HepG2 (cell line): ENCODE measurements around the gene RB1. TPM values are rescaled to one million over a fixed set of nuclear protein-coding genes. Genes with fewer than 3 reads are reported as not detected.
A peak's percentile ranks its signal among the peaks of the same experiment; 100 is the strongest.

ENCODE experiments used
- CCDC6 ChIP-seq: sonication (generic); formaldehyde crosslinking; IDR thresholded peaks from 2 replicates; pipeline ENCODE4 v1.8.1; 2022; ENCODE audit warnings: mild to moderate bottlenecking, missing genetic modification reagents, moderate library complexity
- PHB2 ChIP-seq: fragments of 450-650 bp; IDR thresholded peaks from 2 replicates; pipeline ENCODE4 v1.6.1; 2018; ENCODE audit not compliant: partially characterized antibody
- PTBP1 ChIP-seq: fragments of 200-400 bp; formaldehyde crosslinking; IDR thresholded peaks from 2 replicates; pipeline ENCODE4 v1.6.1; 2018; ENCODE audit warnings: low read length, low read depth; ENCODE audit not compliant: poor library complexity, severe bottlenecking
- REPIN1 ChIP-seq: sonication (generic); formaldehyde crosslinking; IDR thresholded peaks from 2 replicates; pipeline ENCODE4 v1.8.0; 2022; ENCODE audit warnings: missing genetic modification reagents, low read depth, mild to moderate bottlenecking, borderline replicate concordance
- SAFB2 ChIP-seq: sonication (generic); formaldehyde crosslinking; IDR thresholded peaks from 2 replicates; pipeline ENCODE4 v1.5.1; 2020; ENCODE audit warnings: missing genetic modification reagents, low read depth, mild to moderate bottlenecking, borderline replicate concordance
- SIN3B ChIP-seq: fragments of 150-350 bp; IDR thresholded peaks from 2 replicates; pipeline ENCODE4 v1.6.1; 2014; ENCODE audit warnings: low read length
- SKI ChIP-seq: fragments of 450-650 bp; IDR thresholded peaks from one replicate; pipeline ENCODE4 v1.6.1; 2018; ENCODE audit warnings: mild to moderate bottlenecking; ENCODE audit not compliant: partially characterized antibody
- SP1 ChIP-seq, 2 experiments: fragments of 450-650 bp in 1 of 2; sonication (generic) in 1 of 2; formaldehyde crosslinking in 1 of 2; IDR thresholded peaks; 2 replicates each; pipeline versions ENCODE4 v1.4.0 to v1.6.1; 2016 to 2020; ENCODE audit warnings: missing genetic modification reagents in 1 of 2
- ZNF292 ChIP-seq: sonication (generic); formaldehyde crosslinking; IDR thresholded peaks from 2 replicates; pipeline ENCODE4 v1.8.1; 2022; ENCODE audit warnings: mild to moderate bottlenecking, low read depth, missing genetic modification reagents, borderline replicate concordance
- ZNF564 ChIP-seq: sonication (generic); formaldehyde crosslinking; IDR thresholded peaks from 2 replicates; pipeline ENCODE4 v1.8.1; 2023; ENCODE audit warnings: mild to moderate bottlenecking, missing genetic modification reagents
- ZNF772 ChIP-seq: sonication (generic); formaldehyde crosslinking; IDR thresholded peaks from 2 replicates; pipeline ENCODE4 v1.5.0; 2020; ENCODE audit warnings: mild to moderate bottlenecking, missing genetic modification reagents
- polyA plus RNA-seq, 8 experiments: library from polyadenylated mRNA; depleted of rRNA in 3 of 8; stranded (reverse) in 7 of 8; unstranded in 1 of 8; fragments of >200 nt; fragmentation: Illumina TruSeq in 4 of 8; extraction: Trizol in 4 of 8; gene quantifications; 2 replicates each; pipeline versions ENCODE4 v1.2.1 to v1.2.3, GENCODE V29; 2011 to 2016; ENCODE audit warnings: low read depth in 4 of 8, missing spikeins in 1 of 8, mixed read lengths in 1 of 8; ENCODE audit not compliant: insufficient read depth in 1 of 8
- total RNA-seq, 5 experiments: library from RNA; depleted of rRNA; stranded (reverse); fragments of >200 nt; fragmentation: Illumina TruSeq; extraction: Trizol; gene quantifications; 2 replicates each; pipeline ENCODE4 v1.2.3, GENCODE V29; 2016; ENCODE audit warnings: low read depth in 1 of 5
- TF ChIP-seq, protein P1 (sequence below): sonication (generic); formaldehyde crosslinking; IDR thresholded peaks from 2 replicates; pipeline ENCODE4 v1.5.1; 2020; ENCODE audit warnings: mild to moderate bottlenecking, missing genetic modification reagents
- TF ChIP-seq, protein P2 (sequence below): sonication (generic); formaldehyde crosslinking; IDR thresholded peaks from 2 replicates; pipeline ENCODE4 v1.4.0; 2020; ENCODE audit warnings: mild to moderate bottlenecking, missing genetic modification reagents
- TF ChIP-seq, protein P3 (sequence below), 2 experiments: sonication (generic) in 1 of 2; formaldehyde crosslinking in 1 of 2; IDR thresholded peaks; 2 replicates each; pipeline versions ENCODE4 v1.5.1 to v1.6.1; 2011 to 2020; ENCODE audit warnings: borderline replicate concordance in 1 of 2, low read depth in 1 of 2, low read length in 1 of 2, mild to moderate bottlenecking in 1 of 2, missing genetic modification reagents in 1 of 2, moderate library complexity in 1 of 2

RB1 gene
- total and polyA plus RNA-seq, 2 of the 13 experiments (the other 11 are each of a cell fraction or from before 2014, with no cell fraction given): 15.6 to 23.7 TPM

DNA sequence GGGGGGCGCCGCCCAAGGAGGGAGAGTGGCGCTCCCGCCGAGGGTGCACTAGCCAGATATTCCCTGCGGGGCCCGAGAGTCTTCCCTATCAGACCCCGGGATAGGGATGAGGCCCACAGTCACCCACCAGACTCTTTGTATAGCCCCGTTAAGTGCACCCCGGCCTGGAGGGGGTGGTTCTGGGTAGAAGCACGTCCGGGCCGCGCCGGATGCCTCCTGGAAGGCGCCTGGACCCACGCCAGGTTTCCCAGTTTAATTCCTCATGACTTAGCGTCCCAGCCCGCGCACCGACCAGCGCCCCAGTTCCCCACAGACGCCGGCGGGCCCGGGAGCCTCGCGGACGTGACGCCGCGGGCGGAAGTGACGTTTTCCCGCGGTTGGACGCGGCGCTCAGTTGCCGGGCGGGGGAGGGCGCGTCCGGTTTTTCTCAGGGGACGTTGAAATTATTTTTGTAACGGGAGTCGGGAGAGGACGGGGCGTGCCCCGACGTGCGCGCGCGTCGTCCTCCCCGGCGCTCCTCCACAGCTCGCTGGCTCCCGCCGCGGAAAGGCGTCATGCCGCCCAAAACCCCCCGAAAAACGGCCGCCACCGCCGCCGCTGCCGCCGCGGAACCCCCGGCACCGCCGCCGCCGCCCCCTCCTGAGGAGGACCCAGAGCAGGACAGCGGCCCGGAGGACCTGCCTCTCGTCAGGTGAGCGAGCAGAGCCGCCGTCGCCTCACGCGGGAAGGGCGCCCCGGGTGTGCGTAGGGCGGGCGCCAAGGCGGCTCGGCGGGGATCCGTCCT is at the start of gene RB1 (continued):
- TF ChIP-seq, protein P1, sequence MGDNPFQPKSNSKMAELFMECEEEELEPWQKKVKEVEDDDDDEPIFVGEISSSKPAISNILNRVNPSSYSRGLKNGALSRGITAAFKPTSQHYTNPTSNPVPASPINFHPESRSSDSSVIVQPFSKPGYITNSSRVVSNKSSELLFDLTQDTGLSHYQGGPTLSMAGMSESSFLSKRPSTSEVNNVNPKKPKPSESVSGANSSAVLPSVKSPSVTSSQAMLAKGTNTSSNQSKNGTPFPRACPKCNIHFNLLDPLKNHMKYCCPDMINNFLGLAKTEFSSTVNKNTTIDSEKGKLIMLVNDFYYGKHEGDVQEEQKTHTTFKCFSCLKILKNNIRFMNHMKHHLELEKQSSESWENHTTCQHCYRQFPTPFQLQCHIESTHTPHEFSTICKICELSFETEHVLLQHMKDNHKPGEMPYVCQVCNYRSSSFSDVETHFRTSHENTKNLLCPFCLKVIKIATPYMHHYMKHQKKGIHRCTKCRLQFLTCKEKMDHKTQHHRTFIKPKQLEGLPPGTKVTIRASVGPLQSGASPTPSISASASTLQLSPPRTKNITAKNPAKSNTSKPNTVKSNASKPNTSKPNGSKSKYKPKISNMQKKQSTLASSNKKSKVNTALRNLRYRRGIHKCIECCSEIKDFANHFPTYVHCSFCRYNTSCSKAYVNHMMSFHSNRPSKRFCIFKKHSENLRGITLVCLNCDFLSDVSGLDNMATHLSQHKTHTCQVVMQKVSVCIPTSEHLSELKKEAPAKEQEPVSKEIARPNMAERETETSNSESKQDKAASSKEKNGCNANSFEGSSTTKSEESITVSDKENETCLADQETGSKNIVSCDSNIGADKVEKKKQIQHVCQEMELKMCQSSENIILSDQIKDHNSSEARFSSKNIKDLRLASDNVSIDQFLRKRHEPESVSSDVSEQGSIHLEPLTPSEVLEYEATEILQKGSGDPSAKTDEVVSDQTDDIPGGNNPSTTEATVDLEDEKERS: no peak
- TF ChIP-seq SP1 (IDR thresholded peaks at IDR 0.05) (no peak), SP1 (CRISPR knock-in tag; IDR thresholded peaks at IDR 0.05) (0 out of 2 replicates have a peak, but pooled peaks have one; percentile 20), PHB2 (no peak), SKI (peak; percentile 53), ZNF772 (CRISPR knock-in tag) (peak; percentile 66), SAFB2 (no peak), REPIN1 (CRISPR knock-in tag) (peak; percentile 46; the same call in 1 of the 2 replicates), SIN3B (no peak), CCDC6 (CRISPR knock-in tag) (no peak), ZNF564 (CRISPR knock-in tag) (no peak; the same call in none of the 2 replicates), ZNF292 (CRISPR knock-in tag) (no peak), PTBP1 (no peak)
- TF ChIP-seq, protein P2, sequence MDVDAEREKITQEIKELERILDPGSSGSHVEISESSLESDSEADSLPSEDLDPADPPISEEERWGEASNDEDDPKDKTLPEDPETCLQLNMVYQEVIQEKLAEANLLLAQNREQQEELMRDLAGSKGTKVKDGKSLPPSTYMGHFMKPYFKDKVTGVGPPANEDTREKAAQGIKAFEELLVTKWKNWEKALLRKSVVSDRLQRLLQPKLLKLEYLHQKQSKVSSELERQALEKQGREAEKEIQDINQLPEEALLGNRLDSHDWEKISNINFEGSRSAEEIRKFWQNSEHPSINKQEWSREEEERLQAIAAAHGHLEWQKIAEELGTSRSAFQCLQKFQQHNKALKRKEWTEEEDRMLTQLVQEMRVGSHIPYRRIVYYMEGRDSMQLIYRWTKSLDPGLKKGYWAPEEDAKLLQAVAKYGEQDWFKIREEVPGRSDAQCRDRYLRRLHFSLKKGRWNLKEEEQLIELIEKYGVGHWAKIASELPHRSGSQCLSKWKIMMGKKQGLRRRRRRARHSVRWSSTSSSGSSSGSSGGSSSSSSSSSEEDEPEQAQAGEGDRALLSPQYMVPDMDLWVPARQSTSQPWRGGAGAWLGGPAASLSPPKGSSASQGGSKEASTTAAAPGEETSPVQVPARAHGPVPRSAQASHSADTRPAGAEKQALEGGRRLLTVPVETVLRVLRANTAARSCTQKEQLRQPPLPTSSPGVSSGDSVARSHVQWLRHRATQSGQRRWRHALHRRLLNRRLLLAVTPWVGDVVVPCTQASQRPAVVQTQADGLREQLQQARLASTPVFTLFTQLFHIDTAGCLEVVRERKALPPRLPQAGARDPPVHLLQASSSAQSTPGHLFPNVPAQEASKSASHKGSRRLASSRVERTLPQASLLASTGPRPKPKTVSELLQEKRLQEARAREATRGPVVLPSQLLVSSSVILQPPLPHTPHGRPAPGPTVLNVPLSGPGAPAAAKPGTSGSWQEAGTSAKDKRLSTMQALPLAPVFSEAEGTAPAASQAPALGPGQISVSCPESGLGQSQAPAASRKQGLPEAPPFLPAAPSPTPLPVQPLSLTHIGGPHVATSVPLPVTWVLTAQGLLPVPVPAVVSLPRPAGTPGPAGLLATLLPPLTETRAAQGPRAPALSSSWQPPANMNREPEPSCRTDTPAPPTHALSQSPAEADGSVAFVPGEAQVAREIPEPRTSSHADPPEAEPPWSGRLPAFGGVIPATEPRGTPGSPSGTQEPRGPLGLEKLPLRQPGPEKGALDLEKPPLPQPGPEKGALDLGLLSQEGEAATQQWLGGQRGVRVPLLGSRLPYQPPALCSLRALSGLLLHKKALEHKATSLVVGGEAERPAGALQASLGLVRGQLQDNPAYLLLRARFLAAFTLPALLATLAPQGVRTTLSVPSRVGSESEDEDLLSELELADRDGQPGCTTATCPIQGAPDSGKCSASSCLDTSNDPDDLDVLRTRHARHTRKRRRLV (CRISPR knock-in tag): no peak
- TF ChIP-seq, protein P3, sequence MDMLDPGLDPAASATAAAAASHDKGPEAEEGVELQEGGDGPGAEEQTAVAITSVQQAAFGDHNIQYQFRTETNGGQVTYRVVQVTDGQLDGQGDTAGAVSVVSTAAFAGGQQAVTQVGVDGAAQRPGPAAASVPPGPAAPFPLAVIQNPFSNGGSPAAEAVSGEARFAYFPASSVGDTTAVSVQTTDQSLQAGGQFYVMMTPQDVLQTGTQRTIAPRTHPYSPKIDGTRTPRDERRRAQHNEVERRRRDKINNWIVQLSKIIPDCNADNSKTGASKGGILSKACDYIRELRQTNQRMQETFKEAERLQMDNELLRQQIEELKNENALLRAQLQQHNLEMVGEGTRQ (IDR thresholded peaks at IDR 0.05; ENCODE audit: low read depth, low read length): no peak
- TF ChIP-seq, protein P3 (CRISPR knock-in tag; IDR thresholded peaks at IDR 0.05; ENCODE audit: borderline replicate concordance): no peak
